GM06990 (cell line): ENCODE measurements around the gene LRRTM4.

ENCODE experiments used
- DNase-seq: peaks from one replicate; pipeline ENCODE4 v3.0.0-alpha.2; 2011; ENCODE audit not compliant: insufficient read length; ENCODE audit errors: extremely low read depth
- H3K27me3 ChIP-seq: replicated peaks from 2 replicates; pipeline ENCODE4 v1.6.0; 2011; ENCODE audit warnings: low read length; ENCODE audit not compliant: control insufficient read depth, insufficient read depth
- H3K36me3 ChIP-seq: 2 replicates; pipeline ENCODE4 v1.5.1; 2011; ENCODE audit warnings: low read length; ENCODE audit not compliant: control insufficient read depth, insufficient read depth
- H3K4me3 ChIP-seq: replicated peaks from 2 replicates; pipeline ENCODE4 v1.5.1; 2011; ENCODE audit warnings: low read depth, mild to moderate bottlenecking, control low read depth, low read length
- CTCF ChIP-seq: IDR thresholded peaks from 2 replicates; pipeline ENCODE4 v1.5.1; 2011; ENCODE audit warnings: low read length, control low read depth, mild to moderate bottlenecking, inconsistent platforms; ENCODE audit not compliant: insufficient read depth, poor library complexity, severe bottlenecking

The LRRTM4 gene

GRCh38 chr2:76985387-76986136 is 536.6 kb downstream of the LRRTM4 start:
- no peak for TF ChIP-seq CTCF
- no peak for DNase-seq
- Histone ChIP-seq H3K36me3 (no peaks in the 10 kb centered on the region), H3K27me3 (no peaks in the 10 kb centered on the region), H3K4me3 (no peak overlapping the region)

GRCh38 chr2:76984359-76984758 is 537.8 kb downstream of the LRRTM4 start:
- Histone ChIP-seq H3K4me3 (no peak overlapping the region), H3K36me3 (no peaks in the 10 kb centered on the region), H3K27me3 (no peaks in the 10 kb centered on the region)
- no peak for DNase-seq
- no peak for TF ChIP-seq CTCF

GRCh38 chr2:76980067-76980787 is 541.9 kb downstream of the LRRTM4 start:
- Histone ChIP-seq H3K36me3 (no peaks in the 10 kb centered on the region), H3K27me3 (no peaks in the 10 kb centered on the region), H3K4me3 (no peak overlapping the region)
- DNase-seq, result no peak
- no peak for TF ChIP-seq CTCF

- DNase-seq, result no peak
- TF ChIP-seq CTCF, result no peak
- no peaks in the 10 kb centered on the region for H3K27me3 ChIP-seq
- no peak overlapping the region for H3K4me3 ChIP-seq
- H3K36me3 ChIP-seq, result no peaks in the 10 kb centered on the region
Measured at GRCh38 chr2:76977846-76978727, 544.1 kb downstream of the LRRTM4 start.

GRCh38 chr2:76975752-76976151 is 546.4 kb downstream of the LRRTM4 start:
- H3K27me3 ChIP-seq, result no peaks in the 10 kb centered on the region
- no peak for TF ChIP-seq CTCF
- DNase-seq, result no peak
- H3K36me3 ChIP-seq, result no peaks in the 10 kb centered on the region
- no peak overlapping the region for H3K4me3 ChIP-seq
